GM18867 (cell line): ENCODE measurements around the gene NPS.

Experiments
- ATAC-seq: cut with Tn5 transposase; IDR thresholded peaks from one replicate; pipeline ENCODE4 v1.9.1; 2021; ENCODE audit warnings: mild to moderate bottlenecking, moderate library complexity; ENCODE audit not compliant: unreplicated experiment

NPS gene

GRCh38 chr10:127556916-127557315, 7.8 kb downstream of the NPS start:
- no peak for ATAC-seq

DNA sequence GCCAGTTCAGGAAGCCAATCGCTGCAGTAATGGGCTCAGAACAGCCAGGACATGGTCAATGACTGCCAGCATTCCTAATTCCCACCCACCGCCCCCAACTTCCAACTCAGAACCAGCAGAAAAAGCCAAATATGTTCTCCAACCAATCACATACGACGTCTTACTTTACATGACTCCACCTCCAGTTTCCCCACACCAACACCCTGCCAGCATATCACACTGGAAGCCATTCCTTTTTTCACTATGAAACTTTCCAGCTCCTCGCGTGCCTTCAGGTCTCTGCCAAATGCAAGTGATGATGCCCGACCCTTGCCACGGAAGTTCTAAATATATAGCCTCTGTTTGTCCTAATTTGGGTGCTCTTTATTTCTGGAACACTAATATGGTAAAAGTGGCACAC, 12.5 kb downstream of the NPS start:
- ATAC-seq = no peak

GRCh38 chr10:127563718-127564553, 14.8 kb downstream of the NPS start:
- ATAC-seq = peak; percentile 83

GRCh38 chr10:127564644-127565043, 15.5 kb downstream of the NPS start:
- no peak for ATAC-seq

DNA sequence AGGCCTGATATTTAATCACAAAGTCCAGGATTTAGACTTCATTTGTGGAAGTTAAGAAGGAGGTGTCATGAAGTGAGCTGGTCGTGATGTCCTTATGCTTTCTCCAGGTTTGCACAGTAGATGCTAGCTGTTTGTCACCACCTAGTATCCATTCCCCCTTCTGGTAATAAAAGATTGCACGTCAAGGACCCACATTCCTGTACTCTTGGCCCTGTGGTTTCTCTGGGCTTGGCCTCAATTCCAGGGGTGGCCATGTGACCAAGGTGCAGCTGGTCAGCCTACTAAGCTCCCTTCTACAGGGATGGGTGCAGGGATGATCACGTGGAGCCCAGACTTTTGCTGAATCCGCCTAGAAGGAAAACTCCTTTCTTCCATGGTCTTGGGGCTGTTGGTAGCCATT, 16.5 kb downstream of the NPS start:
- no peak for ATAC-seq

GRCh38 chr10:127569210-127569609, 20.1 kb downstream of the NPS start:
- ATAC-seq = no peak

- no peak for ATAC-seq
Measured at GRCh38 chr10:127570036-127570435, 20.9 kb downstream of the NPS start.

- ATAC-seq = no peak
Measured at GRCh38 chr10:127571386-127571785, 22.3 kb downstream of the NPS start.

DNA sequence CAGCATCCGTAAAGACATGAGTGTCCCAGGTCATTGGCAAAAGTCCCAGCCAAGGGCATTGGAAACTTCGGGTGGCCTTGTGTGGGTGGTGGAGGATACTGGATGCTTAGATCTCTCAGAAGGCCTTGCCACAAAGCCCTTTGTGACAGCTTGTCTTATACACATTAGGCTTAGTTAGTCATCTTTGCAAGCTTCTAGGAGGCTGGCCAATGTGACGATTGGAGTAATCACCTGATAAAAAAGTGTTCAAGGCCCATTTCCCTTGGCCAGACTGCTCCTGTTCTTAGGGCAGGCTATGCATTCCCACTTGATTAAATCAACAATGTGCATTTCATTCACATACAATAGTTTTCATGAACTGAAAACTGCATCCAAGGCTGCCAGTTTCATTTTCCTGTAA, 26.9 kb downstream of the NPS start:
- no peak for ATAC-seq

DNA sequence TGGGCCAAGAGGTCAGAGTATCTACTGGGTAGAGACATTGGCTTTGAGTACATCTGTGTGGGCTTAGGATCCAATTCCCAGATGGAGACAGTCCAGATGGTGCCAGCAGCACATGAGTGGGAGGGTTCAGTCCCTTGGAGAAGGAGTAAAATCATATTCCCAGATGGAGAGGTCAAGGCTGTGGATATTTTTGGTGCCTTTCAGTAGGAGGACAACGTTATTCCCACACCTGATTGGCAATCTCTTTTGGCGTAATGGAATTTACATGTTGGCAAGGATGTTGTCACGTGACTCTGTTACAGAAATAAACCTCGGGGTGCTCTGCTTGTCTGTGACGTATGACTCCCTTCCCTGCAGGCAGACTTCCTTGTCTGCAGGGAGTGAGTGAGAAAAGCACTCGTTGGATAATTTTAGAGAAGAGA, 27.6 kb downstream of the NPS start:
- ATAC-seq = no peak

DNA sequence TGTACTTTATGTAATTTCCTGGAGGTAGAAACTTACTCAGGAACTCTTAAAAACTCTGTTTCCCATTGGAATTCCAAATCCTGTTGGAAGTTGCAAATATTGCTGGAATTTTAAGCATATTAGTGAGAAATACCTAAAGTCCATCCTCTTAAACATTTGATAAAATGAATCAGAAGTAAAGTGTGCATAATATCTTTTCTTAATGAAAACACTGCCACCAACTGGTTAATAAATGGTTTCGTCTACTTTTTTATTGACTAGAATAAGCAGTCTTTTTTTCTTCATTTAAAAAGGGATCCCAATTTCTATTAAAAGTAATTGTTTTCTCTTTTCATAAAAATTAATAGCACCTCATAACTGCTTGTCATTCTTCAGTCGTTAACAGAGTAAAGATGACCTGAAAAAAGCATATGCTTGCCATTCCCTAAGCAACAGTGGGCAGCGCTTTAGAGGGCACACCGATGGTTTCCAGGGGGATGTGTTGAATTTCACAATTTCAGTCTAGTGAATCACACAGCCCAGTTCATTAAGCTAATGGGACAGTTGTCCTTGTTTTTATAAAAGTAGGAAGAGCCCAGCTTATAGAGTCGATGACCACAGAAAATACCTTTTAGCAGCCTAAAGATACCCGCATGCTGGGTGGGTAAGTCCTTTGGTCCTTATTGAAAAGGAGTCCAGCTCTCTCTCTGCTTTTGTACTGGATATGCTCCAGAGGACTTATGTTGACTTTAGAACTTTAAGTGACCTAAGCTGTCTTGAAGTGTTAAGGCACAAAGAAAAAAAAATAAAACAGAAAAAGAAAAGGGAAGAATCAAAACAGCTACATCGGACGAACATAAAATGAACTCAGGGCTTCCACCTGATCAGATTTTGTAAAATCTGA, 28.5 kb downstream of the NPS start:
- ATAC-seq = no peak

DNA sequence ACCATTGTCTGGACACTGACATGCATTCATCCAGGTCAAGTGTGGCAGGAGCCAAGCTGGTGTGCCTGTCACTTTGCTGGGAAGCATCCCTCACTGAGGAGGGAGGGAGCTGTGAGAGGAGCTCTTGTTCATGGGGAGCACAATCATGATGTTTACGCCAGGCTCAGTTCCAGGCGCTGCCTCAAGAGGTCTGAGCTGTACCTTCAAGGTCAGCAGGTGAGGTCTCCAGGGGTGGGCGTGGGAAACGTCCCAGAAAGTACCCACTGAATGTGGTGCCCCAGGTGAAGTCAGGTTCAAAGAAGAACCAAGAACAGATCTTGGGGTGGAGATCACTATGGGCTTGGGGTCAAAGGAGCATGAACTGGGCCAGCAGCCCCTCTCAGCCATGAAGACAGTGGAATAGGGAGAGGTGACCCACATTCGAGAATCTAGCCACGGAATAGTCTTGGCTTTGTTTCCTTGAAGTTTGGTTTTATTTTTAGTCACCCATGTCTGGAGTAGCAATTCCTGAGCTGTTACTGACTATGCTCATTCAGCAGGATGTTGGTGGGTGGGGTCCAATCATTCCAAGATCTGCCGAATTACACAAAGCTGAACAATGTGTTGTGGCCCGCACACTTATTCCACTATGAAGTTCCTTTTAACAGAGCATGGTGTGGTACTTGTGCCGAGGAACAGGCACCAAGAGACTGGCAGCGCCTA, 29.3 kb downstream of the NPS start:
- no peak for ATAC-seq

DNA sequence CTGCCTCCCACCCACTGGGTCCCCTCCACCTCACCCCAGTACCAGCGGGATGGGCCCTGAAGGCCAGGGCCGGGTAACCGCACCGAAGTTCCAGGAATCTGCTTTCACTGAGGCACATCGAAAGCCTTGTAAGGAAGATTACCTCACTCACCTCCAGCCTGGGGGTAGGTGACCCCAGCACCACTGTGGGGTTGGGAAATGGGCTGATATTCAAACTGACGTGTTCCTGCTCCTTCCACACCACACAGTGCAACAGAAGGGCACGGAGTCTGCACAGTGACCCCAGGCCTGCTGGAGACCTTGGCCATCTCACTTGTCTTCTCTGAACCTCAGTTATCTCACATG, 29.8 kb downstream of the NPS start:
- no peak for ATAC-seq

DNA sequence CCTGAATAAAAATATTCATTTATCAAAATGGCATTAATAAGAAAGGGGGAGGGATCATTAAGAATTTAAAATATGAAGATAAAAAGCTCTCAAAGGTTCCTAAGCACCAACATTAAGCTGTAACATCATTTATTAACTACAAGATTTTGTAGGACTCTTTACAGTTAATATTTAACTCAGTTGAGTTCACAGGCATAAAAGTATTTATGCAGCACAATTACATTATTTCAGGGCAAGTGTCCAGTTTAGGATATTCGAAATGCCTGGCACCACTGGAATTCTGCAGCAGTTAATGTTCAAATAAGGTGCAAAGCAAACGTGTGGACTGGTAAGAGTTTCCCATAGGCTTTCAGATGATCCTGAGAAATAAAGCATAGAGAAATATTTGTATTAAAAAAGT, 30.5 kb downstream of the NPS start:
- no peak for ATAC-seq

DNA sequence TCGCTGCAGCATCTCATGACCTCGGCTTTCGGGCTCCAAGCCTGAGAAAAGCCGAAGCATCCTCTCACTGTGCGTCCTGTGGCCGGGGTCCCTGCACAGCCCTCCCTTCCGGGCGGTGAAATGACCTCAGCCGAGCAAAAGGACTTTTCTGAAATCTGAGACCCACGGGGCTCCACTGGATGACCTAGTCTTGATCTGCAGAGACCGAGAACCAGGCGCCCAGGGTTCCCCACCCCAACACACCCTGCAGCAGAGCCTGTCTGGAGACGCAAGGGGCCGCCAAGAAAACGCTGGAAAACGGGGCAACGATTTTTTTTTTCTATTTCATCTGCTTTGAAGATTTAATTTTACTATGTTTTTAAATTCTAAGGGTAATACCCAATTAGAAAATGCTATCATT, 31.7 kb downstream of the NPS start:
- no peak for ATAC-seq

DNA sequence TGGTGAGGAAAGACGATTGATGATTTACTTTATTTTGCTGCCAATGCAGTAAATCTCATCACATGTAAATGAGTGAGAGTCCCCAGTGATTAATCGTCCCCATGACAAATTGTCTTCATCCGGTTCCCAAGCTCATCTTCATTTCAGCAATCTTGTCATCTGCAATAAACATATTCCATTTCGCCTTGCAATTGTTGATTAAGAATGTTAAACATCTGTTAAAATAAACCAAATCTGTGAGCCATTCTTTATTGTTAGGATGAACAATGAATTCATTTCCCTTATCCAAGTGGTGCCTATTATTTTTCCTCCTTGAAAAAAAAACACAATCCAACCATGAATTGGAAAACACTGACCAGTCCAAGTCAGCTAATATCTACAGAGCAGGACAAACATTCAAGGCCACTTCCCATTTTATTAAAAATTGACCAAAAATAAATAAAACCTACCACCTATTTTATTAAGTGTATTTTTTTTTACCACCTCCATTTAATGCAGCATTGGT, 36.5 kb downstream of the NPS start:
- ATAC-seq = no peak

DNA sequence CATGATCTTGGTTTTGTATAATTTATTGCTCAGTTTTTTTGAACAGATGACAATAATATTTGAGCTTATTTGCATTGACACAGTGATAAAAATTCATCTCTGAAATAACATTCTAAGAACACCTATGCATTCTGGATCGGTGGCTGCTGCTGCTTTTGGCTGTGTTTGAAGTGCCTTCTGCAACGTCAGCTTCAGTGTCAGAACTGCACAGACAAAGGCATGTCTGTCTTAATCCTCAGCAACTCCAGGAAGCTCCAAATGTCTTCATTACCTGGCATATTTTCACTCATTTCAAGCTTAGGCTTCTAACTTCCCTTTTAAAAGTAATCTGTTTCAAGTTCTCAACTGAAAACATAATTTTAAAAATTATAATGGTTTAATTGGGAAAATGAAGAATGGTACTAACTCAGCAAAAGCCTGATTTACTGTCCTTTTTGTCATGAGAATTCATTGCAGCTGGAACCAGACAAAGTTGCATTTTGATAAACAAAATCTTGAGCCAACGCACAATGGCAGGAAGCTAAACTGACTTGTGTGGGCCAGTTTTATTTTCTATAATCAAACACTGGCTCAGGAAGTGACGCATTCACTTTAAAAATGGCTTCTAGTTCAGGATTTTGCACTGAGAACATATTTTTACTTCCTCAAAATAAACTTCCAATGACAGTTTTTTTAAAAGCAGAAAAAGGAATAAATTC, 38.7 kb downstream of the NPS start:
- ATAC-seq = no peak

GRCh38 chr10:127592586-127592985, 43.5 kb downstream of the NPS start:
- ATAC-seq = no peak

- ATAC-seq = no peak
Measured at GRCh38 chr10:127600479-127600878, 51.4 kb downstream of the NPS start.
